K562 (cell line): ENCODE measurements around the gene HEXIM1. TPM values are rescaled to one million over a fixed set of nuclear protein-coding genes. Genes with fewer than 3 reads are reported as not detected.
A peak's percentile ranks its signal among the peaks of the same experiment; 100 is the strongest.

Experiments
- CTCFL ChIP-seq: IDR thresholded peaks from 2 replicates; pipeline ENCODE4 v1.6.1; 2011; ENCODE audit warnings: borderline replicate concordance, low read depth, mild to moderate bottlenecking, moderate library complexity, low read length; ENCODE audit not compliant: insufficient read depth, poor library complexity, severe bottlenecking
- SPI1 ChIP-seq: IDR thresholded peaks from 2 replicates; pipeline ENCODE4 v1.6.1; 2011; ENCODE audit warnings: low read depth, low read length, control low read depth, borderline replicate concordance
- SRSF3 ChIP-seq: fragments of 200-400 bp; formaldehyde crosslinking; IDR thresholded peaks from 2 replicates; pipeline ENCODE4 v1.6.1; 2016; ENCODE audit warnings: mild to moderate bottlenecking, low read length, moderate library complexity; ENCODE audit not compliant: insufficient read depth
- ZBTB1 ChIP-seq: sonication (generic); formaldehyde crosslinking; IDR thresholded peaks from 2 replicates; pipeline ENCODE4 v1.8.1; 2023; ENCODE audit warnings: missing genetic modification reagents, low read depth, mild to moderate bottlenecking, borderline replicate concordance
- ZNF197 ChIP-seq: fragments of 200-800 bp; sonication (Bioruptor generic); IDR thresholded peaks from 2 replicates; pipeline ENCODE4 v1.6.1; 2016; ENCODE audit warnings: low read depth, missing genetic modification characterization, missing compliant biosample characterization
- ZNF398 ChIP-seq: fragments of 250-450 bp; sonication (Bioruptor Pico); IDR thresholded peaks from 2 replicates; pipeline ENCODE4 v1.8.0; 2021; ENCODE audit warnings: moderate library complexity, mild to moderate bottlenecking, inconsistent platforms
- ZNF586 ChIP-seq: fragments of 450-650 bp; formaldehyde crosslinking; conservative IDR thresholded peaks from 2 replicates; pipeline ENCODE4 v1.4.0; 2020; ENCODE audit warnings: mild to moderate bottlenecking, moderate library complexity
- ZNF655 ChIP-seq: fragments of 250-450 bp; sonication (Bioruptor Pico); IDR thresholded peaks from 2 replicates; pipeline ENCODE4 v1.5.0; 2021
- polyA plus RNA-seq, 8 experiments: library from polyadenylated mRNA; depleted of rRNA in 4 of 8; stranded (reverse) in 5 of 8; unstranded in 3 of 8; fragments of >200 nt; fragmentation: Nextera tagmentation in 2 of 8; fragmentation: Illumina TruSeq in 1 of 8; extraction: Ambion mirVana in 2 of 8; extraction: Trizol in 1 of 8; gene quantifications; 2 replicates each; pipeline versions ENCODE4 v1.2.1 to v1.2.3, GENCODE V29; 2011 to 2014; ENCODE audit warnings: inconsistent platforms in 1 of 8, missing spikeins in 1 of 8
- total RNA-seq, 7 experiments: library from RNA; depleted of rRNA in 6 of 7; stranded (reverse); fragments of >200 nt in 6 of 7; fragmentation: Illumina TruSeq in 2 of 7; extraction: Trizol in 2 of 7; gene quantifications; 2 replicates each; pipeline versions ENCODE4 v1.2.1 to v1.2.3, GENCODE V29; 2011 to 2021; ENCODE audit warnings: low replicate concordance in 1 of 7

HEXIM1 gene
- total and polyA plus RNA-seq, 9 of the 15 experiments (the other 6 are each of a cell fraction or from before 2014, with no cell fraction given) = 1.4 to 28.3 (median 9.1) TPM

- no peak for TF ChIP-seq ZBTB1 (CRISPR knock-in tag)
- 0 out of 2 replicates have a peak, but pooled peaks have one; percentile 46 for TF ChIP-seq ZNF197 (CRISPR knock-in tag)
- TF ChIP-seq ZNF655 (CRISPR knock-in tag) = no peak
- no peak for TF ChIP-seq ZNF398 (CRISPR knock-in tag)
- TF ChIP-seq SRSF3 = no peak
- peak; percentile 58; the same call in 1 of the 2 replicates for TF ChIP-seq SPI1
- no peak for TF ChIP-seq ZNF586 (CRISPR knock-in tag)
- TF ChIP-seq CTCFL = no peak
- TF ChIP-seq, all 486 proteins: peak for 11
Observed at GRCh38 chr17:45150911-45151809, 2.9 kb downstream of the HEXIM1 start (continued).
